Ishikawa (cell line): ENCODE results near the gene SDK1.

Experiments
- RAD21 ChIP-seq: IDR thresholded peaks from 2 replicates; pipeline ENCODE4 v1.6.1; 2012; ENCODE audit warnings: low read depth
- TF ChIP-seq, protein P1 (sequence below): IDR thresholded peaks from 2 replicates; pipeline ENCODE4 v1.6.1; 2012; ENCODE audit warnings: low read depth, mild to moderate bottlenecking

DNA sequence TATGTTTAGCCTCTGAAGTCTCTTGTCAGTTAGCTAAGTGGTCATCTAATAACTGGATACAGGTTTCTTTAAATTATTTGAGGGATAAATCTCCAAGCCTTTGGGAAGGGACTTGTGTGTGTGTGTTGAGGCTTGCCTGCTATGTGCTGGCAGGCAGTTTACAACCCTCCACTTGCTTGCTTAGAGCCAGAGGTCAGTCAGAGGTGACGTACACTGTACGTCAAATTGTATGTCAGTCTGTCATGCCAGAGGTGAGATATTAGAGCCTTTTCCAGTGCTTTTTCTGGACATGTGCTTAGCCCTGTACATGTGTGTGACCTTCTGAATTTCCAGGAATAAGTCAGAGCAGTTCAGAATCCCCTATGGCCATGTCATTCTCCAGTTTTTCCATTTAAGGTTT, 438.9 kb downstream of the SDK1 start:
- TF ChIP-seq, protein P1, sequence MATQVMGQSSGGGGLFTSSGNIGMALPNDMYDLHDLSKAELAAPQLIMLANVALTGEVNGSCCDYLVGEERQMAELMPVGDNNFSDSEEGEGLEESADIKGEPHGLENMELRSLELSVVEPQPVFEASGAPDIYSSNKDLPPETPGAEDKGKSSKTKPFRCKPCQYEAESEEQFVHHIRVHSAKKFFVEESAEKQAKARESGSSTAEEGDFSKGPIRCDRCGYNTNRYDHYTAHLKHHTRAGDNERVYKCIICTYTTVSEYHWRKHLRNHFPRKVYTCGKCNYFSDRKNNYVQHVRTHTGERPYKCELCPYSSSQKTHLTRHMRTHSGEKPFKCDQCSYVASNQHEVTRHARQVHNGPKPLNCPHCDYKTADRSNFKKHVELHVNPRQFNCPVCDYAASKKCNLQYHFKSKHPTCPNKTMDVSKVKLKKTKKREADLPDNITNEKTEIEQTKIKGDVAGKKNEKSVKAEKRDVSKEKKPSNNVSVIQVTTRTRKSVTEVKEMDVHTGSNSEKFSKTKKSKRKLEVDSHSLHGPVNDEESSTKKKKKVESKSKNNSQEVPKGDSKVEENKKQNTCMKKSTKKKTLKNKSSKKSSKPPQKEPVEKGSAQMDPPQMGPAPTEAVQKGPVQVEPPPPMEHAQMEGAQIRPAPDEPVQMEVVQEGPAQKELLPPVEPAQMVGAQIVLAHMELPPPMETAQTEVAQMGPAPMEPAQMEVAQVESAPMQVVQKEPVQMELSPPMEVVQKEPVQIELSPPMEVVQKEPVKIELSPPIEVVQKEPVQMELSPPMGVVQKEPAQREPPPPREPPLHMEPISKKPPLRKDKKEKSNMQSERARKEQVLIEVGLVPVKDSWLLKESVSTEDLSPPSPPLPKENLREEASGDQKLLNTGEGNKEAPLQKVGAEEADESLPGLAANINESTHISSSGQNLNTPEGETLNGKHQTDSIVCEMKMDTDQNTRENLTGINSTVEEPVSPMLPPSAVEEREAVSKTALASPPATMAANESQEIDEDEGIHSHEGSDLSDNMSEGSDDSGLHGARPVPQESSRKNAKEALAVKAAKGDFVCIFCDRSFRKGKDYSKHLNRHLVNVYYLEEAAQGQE, result no peak
- no peak for TF ChIP-seq RAD21
